H1 (cell line): ENCODE results near the gene CTAGE1. TPM values are rescaled to one million over a fixed set of nuclear protein-coding genes. Genes with fewer than 3 reads are reported as not detected.

Source experiments
- CTCF ChIA-PET: fragments of 300-600 bp; sonication (Branson Sonifier 250); formaldehyde crosslinking; loops from one replicate; lab custom pipeline; 2021; ENCODE audit not compliant: partially characterized antibody; lab: Charles Lee
- POLR2A ChIA-PET: fragments of 300-600 bp; sonication (Branson Sonifier 250); formaldehyde crosslinking; loops from one replicate; lab custom pipeline; 2021; ENCODE audit warnings: inconsistent platforms; ENCODE audit not compliant: partially characterized antibody; lab: Charles Lee
- DNase-seq, 2 experiments: peaks; one replicate each; pipeline versions ENCODE4 v3.0.0 to v3.0.0-alpha.2; 2010 to 2022; ENCODE audit warnings: low spot score in 2 of 2, low read depth in 1 of 2, mixed read lengths in 1 of 2
- FAIRE-seq: peaks from 2 replicates; lab custom pipeline; 2011; peaks lifted over from hg19 to GRCh38; lab: Jason Lieb, UNC
- H2AFZ ChIP-seq: 2 replicates; pipeline ENCODE4 v1.8.1; 2012; ENCODE audit warnings: low read length, inconsistent platforms
- H2AK5ac ChIP-seq: 2 replicates; pipeline ENCODE4 v1.6.1; 2013; ENCODE audit warnings: low read depth, low read length
- H2BK120ac ChIP-seq: replicated peaks from 2 replicates; pipeline ENCODE3; 2013; ENCODE audit warnings: low read depth, low read length, inconsistent platforms
- H2BK12ac ChIP-seq: 2 replicates; pipeline ENCODE4 v1.6.1; 2013; ENCODE audit warnings: low read depth, low read length
- H2BK15ac ChIP-seq: 2 replicates; pipeline ENCODE4 v1.6.1; 2013; ENCODE audit warnings: low read length
- H2BK20ac ChIP-seq: 2 replicates; pipeline ENCODE4 v1.6.1; 2013; ENCODE audit warnings: low read length
- H2BK5ac ChIP-seq: 2 replicates; pipeline ENCODE4 v1.6.1; 2013; ENCODE audit warnings: low read depth, low read length
- H3K14ac ChIP-seq: 2 replicates; pipeline ENCODE4 v1.6.1; 2013; ENCODE audit warnings: inconsistent platforms; ENCODE audit not compliant: insufficient read length
- H3K18ac ChIP-seq: 2 replicates; pipeline ENCODE4 v1.6.1; 2013; ENCODE audit warnings: low read length; ENCODE audit errors: extremely low read depth
- H3K23ac ChIP-seq: 2 replicates; pipeline ENCODE4 v1.6.1; 2013; ENCODE audit warnings: inconsistent platforms; ENCODE audit not compliant: insufficient read length
- H3K23me2 ChIP-seq: 2 replicates; pipeline ENCODE4 v1.6.1; 2013; ENCODE audit warnings: low read depth, low read length
- H3K27ac ChIP-seq: 2 replicates; pipeline ENCODE4 v1.6.1; 2011; ENCODE audit warnings: low read depth, low read length, inconsistent platforms
- H3K27me3 ChIP-seq, 4 experiments: replicated peaks in 1 of 4; 1 replicate in 1 of 4; 2 replicates in 3 of 4; pipeline versions ENCODE4 v1.6.1 to v1.8.1; 2011 to 2013; ENCODE audit warnings: low read length in 3 of 4, mild to moderate bottlenecking in 3 of 4, inconsistent platforms in 2 of 4, mixed read lengths in 2 of 4, moderate library complexity in 1 of 4; ENCODE audit not compliant: control insufficient read depth in 3 of 4, insufficient read depth in 3 of 4; ENCODE audit errors: extremely low read depth in 1 of 4
- H3K36me3 ChIP-seq, 4 experiments: 2 replicates each; pipeline versions ENCODE4 v1.6.1 to v1.8.1; 2011 to 2013; ENCODE audit warnings: mild to moderate bottlenecking in 4 of 4, low read length in 3 of 4, moderate library complexity in 2 of 4, control low read depth in 1 of 4, inconsistent platforms in 1 of 4; ENCODE audit not compliant: insufficient read depth in 4 of 4, control insufficient read depth in 2 of 4
- H3K4ac ChIP-seq: replicated peaks from 2 replicates; pipeline ENCODE3; 2013; ENCODE audit warnings: low read length, low read depth, mixed read lengths, inconsistent platforms; ENCODE audit not compliant: insufficient read length
- H3K4me1 ChIP-seq, 4 experiments: replicated peaks in 1 of 4; 1 replicate in 1 of 4; 2 replicates in 3 of 4; pipeline versions ENCODE4 v1.6.1 to v1.8.1; 2011 to 2013; ENCODE audit warnings: low read length in 3 of 4, inconsistent platforms in 2 of 4, mixed read lengths in 1 of 4; ENCODE audit not compliant: insufficient read depth in 4 of 4, control insufficient read depth in 3 of 4
- H3K4me2 ChIP-seq, 2 experiments: 2 replicates each; pipeline versions ENCODE4 v1.6.1 to v1.8.1; 2011 to 2013; ENCODE audit warnings: low read depth in 2 of 2, low read length in 2 of 2, control low read depth in 1 of 2, inconsistent platforms in 1 of 2, mild to moderate bottlenecking in 1 of 2; ENCODE audit not compliant: insufficient read depth in 1 of 2
- H3K4me3 ChIP-seq, 4 experiments: fragments of 200-600, 300-600 bp in 1 of 4; sonication (generic), shearing (Covaris generic), sonication (Bioruptor Twin) in 1 of 4; 2 replicates each; pipeline versions ENCODE4 v1.5.1 to v1.8.1; 2011 to 2016; ENCODE audit warnings: low read length in 4 of 4, low read depth in 3 of 4, control low read depth in 2 of 4, inconsistent platforms in 2 of 4, mild to moderate bottlenecking in 2 of 4, mixed read lengths in 1 of 4, moderate library complexity in 1 of 4; ENCODE audit not compliant: insufficient read depth in 2 of 4; ENCODE audit errors: extremely low read depth in 1 of 4
- H3K56ac ChIP-seq: replicated peaks from 2 replicates; pipeline ENCODE3; 2013; ENCODE audit warnings: low read depth, mild to moderate bottlenecking, mixed read lengths, low read length, inconsistent platforms; ENCODE audit not compliant: insufficient read length
- H3K79me1 ChIP-seq: 2 replicates; pipeline ENCODE4 v1.6.1; 2013; ENCODE audit warnings: low read depth, low read length, control low read depth
- H3K79me2 ChIP-seq, 2 experiments: 2 replicates each; pipeline versions ENCODE4 v1.6.1 to v1.8.1; 2012 to 2013; ENCODE audit warnings: low read length in 2 of 2, mild to moderate bottlenecking in 2 of 2, inconsistent platforms in 1 of 2; ENCODE audit not compliant: insufficient read depth in 2 of 2, control insufficient read depth in 1 of 2
- H3K9ac ChIP-seq, 4 experiments: replicated peaks in 1 of 4; 1 replicate in 1 of 4; 2 replicates in 3 of 4; pipeline versions ENCODE4 v1.6.1 to v1.8.1; 2011 to 2013; ENCODE audit warnings: low read depth in 3 of 4, low read length in 3 of 4, control low read depth in 2 of 4, mild to moderate bottlenecking in 2 of 4, moderate library complexity in 2 of 4, inconsistent platforms in 1 of 4; ENCODE audit errors: extremely low read depth in 1 of 4
- H3K9me3 ChIP-seq, 2 experiments: 2 replicates each; pipeline versions ENCODE4 v1.6.1 to v1.8.1; 2012 to 2013; ENCODE audit warnings: mild to moderate bottlenecking in 2 of 2, moderate library complexity in 2 of 2, control low read depth in 1 of 2, inconsistent platforms in 1 of 2, low read depth in 1 of 2, low read length in 1 of 2, mixed read lengths in 1 of 2; ENCODE audit not compliant: insufficient read depth in 2 of 2
- H4K20me1 ChIP-seq, 2 experiments: replicated peaks in 1 of 2; 2 replicates each; pipeline versions ENCODE3 to v1.8.1; 2011 to 2013; ENCODE audit warnings: inconsistent platforms in 2 of 2, low read length in 2 of 2, mild to moderate bottlenecking in 1 of 2; ENCODE audit not compliant: insufficient read depth in 2 of 2, control insufficient read depth in 1 of 2
- H4K5ac ChIP-seq: 2 replicates; pipeline ENCODE4 v1.6.1; 2013; ENCODE audit warnings: low read length, low read depth, mixed read lengths, inconsistent platforms; ENCODE audit not compliant: insufficient read length
- H4K8ac ChIP-seq: 2 replicates; pipeline ENCODE4 v1.8.0; 2013; ENCODE audit warnings: mild to moderate bottlenecking, moderate library complexity, low read length, inconsistent platforms; ENCODE audit not compliant: insufficient read depth; ENCODE audit errors: extremely low read depth
- H4K91ac ChIP-seq: replicated peaks from 2 replicates; pipeline ENCODE3; 2013; ENCODE audit warnings: low read length, mixed read lengths, inconsistent platforms; ENCODE audit not compliant: insufficient read length
- ASH2L ChIP-seq: fragments of 200-600, 300-600 bp; sonication (generic); IDR thresholded peaks from one replicate; pipeline ENCODE4 v1.7.1; 2017; ENCODE audit warnings: low read length
- BRCA1 ChIP-seq: IDR thresholded peaks from 2 replicates; pipeline ENCODE4 v1.6.1; 2012; ENCODE audit warnings: low read depth, low read length, improper control_type of control experiment
- CBX5 ChIP-seq: fragments of 300-800, 300-1000 bp; sonication (generic); IDR thresholded peaks from 2 replicates; pipeline ENCODE4 v1.7.1; 2016; ENCODE audit warnings: antibody characterized with exemption, low read length, low read depth
- CHD2 ChIP-seq: IDR thresholded peaks from 2 replicates; pipeline ENCODE4 v1.6.1; 2012; ENCODE audit warnings: low read length, improper control_type of control experiment
- EP300 ChIP-seq, 2 experiments: IDR thresholded peaks; 1 replicate in 1 of 2; 2 replicates in 1 of 2; pipeline ENCODE4 v1.6.1; 2011 to 2012; ENCODE audit warnings: low read depth in 2 of 2, low read length in 2 of 2, mild to moderate bottlenecking in 2 of 2, borderline replicate concordance in 1 of 2, inconsistent platforms in 1 of 2, moderate library complexity in 1 of 2
- FOSL1 ChIP-seq: IDR thresholded peaks from 2 replicates; pipeline ENCODE4 v1.6.1; 2011; ENCODE audit warnings: mild to moderate bottlenecking, low read depth, low read length, moderate library complexity; ENCODE audit not compliant: insufficient read depth
- JUN ChIP-seq: IDR thresholded peaks from 2 replicates; pipeline ENCODE4 v1.6.1; 2011; ENCODE audit warnings: low read depth, mild to moderate bottlenecking, improper control_type of control experiment, low read length
- PHF8 ChIP-seq: fragments of 200-600 bp; sonication (generic); conservative IDR thresholded peaks from 2 replicates; pipeline ENCODE4 v1.7.1; 2012; ENCODE audit warnings: low read depth, mild to moderate bottlenecking, inconsistent platforms, low read length, moderate library complexity
- POLR2AphosphoS5 ChIP-seq: IDR thresholded peaks from 2 replicates; pipeline ENCODE4 v1.6.1; 2011; ENCODE audit warnings: low read depth, low read length
- RAD21 ChIP-seq, 2 experiments: IDR thresholded peaks in 1 of 2; conservative IDR thresholded peaks in 1 of 2; 2 replicates each; pipeline ENCODE4 v1.6.1; 2011; ENCODE audit warnings: low read depth in 2 of 2, low read length in 2 of 2, improper control_type of control experiment in 1 of 2, inconsistent platforms in 1 of 2, mild to moderate bottlenecking in 1 of 2, moderate library complexity in 1 of 2
- RBBP5 ChIP-seq: IDR thresholded peaks from 2 replicates; pipeline ENCODE4 v1.7.1; 2012; ENCODE audit warnings: low read depth, mild to moderate bottlenecking, inconsistent platforms, low read length, moderate library complexity, borderline replicate concordance
- SIN3A ChIP-seq, 2 experiments: IDR thresholded peaks in 1 of 2; conservative IDR thresholded peaks in 1 of 2; 2 replicates each; pipeline ENCODE4 v1.6.1; 2011 to 2012; ENCODE audit warnings: low read length in 2 of 2, improper control_type of control experiment in 1 of 2, low read depth in 1 of 2, mild to moderate bottlenecking in 1 of 2
- WGBS, 2 experiments: shearing (Covaris generic) in 1 of 2; methylation state at CpG; one replicate each; pipeline versions ENCODE4 v1.1.6 to v1.1.7; 2013 to 2015; ENCODE audit warnings: low lambda C conversion rate in 2 of 2, mixed read lengths in 2 of 2, inconsistent platforms in 1 of 2, low coverage in 1 of 2, missing lambda C conversion rate in 1 of 2; ENCODE audit not compliant: insufficient replicate concordance in 2 of 2, insufficient coverage in 1 of 2, insufficient read length in 1 of 2; ENCODE audit errors: extremely low coverage in 1 of 2, missing lambda C conversion rate in 1 of 2; 5-methylcytosine and 5-hydroxymethylcytosine counted together
- polyA plus RNA-seq, 7 experiments: library from polyadenylated mRNA; depleted of rRNA in 3 of 7; stranded (reverse) in 5 of 7; unstranded in 2 of 7; fragments of >200 nt in 5 of 7; fragments of 200-250 nt in 2 of 7; gene quantifications; 1 replicate in 5 of 7; 2 replicates in 1 of 7; 4 replicates in 1 of 7; pipeline versions ENCODE4 v1.2.1 to v1.2.3, GENCODE V29; 2011 to 2013; ENCODE audit warnings: missing spikeins in 2 of 7, mixed read lengths in 2 of 7
- total RNA-seq: library from RNA; stranded (reverse); fragmentation: NEBNext Ultra II Directional; extraction: Animal tissue kit (Norgen Biotek cat#: 25700); gene quantifications from 2 replicates; pipeline ENCODE4 v1.2.1, GENCODE V29; 2021
- TF ChIP-seq, protein P1 (sequence below): IDR thresholded peaks from 2 replicates; pipeline ENCODE4 v1.6.1; 2011; ENCODE audit warnings: low read depth, mild to moderate bottlenecking, low read length; ENCODE audit not compliant: insufficient read depth

CTAGE1 gene
- total and polyA plus RNA-seq, 2 of the 8 experiments (the other 6 are each of a cell fraction or from before 2014, with no cell fraction given): not detected

DNA sequence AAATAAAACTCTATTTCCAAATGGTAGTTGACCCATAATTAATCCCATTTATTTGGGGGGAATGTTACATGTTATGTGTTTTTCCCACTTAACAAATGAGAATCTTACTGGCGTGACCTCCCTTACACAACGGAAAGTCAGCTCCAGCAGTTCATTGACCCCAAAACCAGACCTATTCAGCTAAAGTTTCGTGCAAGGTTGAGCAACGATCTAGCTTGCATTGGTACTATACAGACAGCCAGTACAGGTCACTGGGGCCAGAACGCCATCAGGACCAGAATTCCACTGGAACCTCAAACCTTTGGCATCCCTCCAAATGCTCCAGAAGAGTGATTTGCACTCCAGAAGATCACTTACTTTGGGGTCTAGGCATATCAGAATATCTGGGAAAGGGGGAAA is 6.8 kb upstream of the CTAGE1 start:
- 88% methylated on average over 5 of the region's 5 CpGs; no CpG with 5 or more reads in 1 of the 2 experiments for WGBS, 2 experiments
- Histone ChIP-seq H4K5ac (no peak overlapping the region), H4K91ac (no peak overlapping the region), H3K14ac (no peak overlapping the region), H3K56ac (no peak overlapping the region), H3K18ac (no peak overlapping the region), H2BK5ac (no peak overlapping the region), H3K4me2 (no peak overlapping the region), H2BK20ac (no peak overlapping the region), H3K9me3 (no peaks in the 10 kb centered on the region), H3K4me1 (no peaks in the 10 kb centered on the region), H3K27ac (no peak overlapping the region), H3K23ac (no peak overlapping the region), H3K4me3 (no peak overlapping the region), H4K20me1 (no peaks in the 10 kb centered on the region), H2BK15ac (no peak overlapping the region), H2AFZ (no peak overlapping the region), H3K79me1 (no peaks in the 10 kb centered on the region), H2AK5ac (no peak overlapping the region), H4K8ac (no peak overlapping the region), H3K27me3 (no peaks in the 10 kb centered on the region), H3K36me3 (no peaks in the 10 kb centered on the region), H3K79me2 (no peaks in the 10 kb centered on the region), H2BK12ac (no peak overlapping the region), H3K4ac (no peak overlapping the region), H2BK120ac (no peak overlapping the region), H3K23me2 (no peaks in the 10 kb centered on the region; the same call in 1 of the 2 replicates), H3K9ac (no peak overlapping the region)
- CTCF ChIA-PET: interaction anchor here (3.4 kb wide), 1 partner anchor 11 kb away, joined by 10 read pairs; no protein-coding TSS in a partner anchor
- DNase-seq: no peak
- POLR2A ChIA-PET: no interaction called here
- no peak for FAIRE-seq
- TF ChIP-seq SIN3A (conservative IDR thresholded peaks at IDR 0.05 in 1 of 2, IDR thresholded peaks at IDR 0.05 in 1 of 2; ENCODE audit: low read depth in 1 of 2, low read length in 2 of 2): no peak
- no peak for TF ChIP-seq JUN
- no peak for TF ChIP-seq FOSL1
- no peak for TF ChIP-seq BRCA1
- TF ChIP-seq, protein P1, sequence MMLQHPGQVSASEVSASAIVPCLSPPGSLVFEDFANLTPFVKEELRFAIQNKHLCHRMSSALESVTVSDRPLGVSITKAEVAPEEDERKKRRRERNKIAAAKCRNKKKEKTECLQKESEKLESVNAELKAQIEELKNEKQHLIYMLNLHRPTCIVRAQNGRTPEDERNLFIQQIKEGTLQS: no peak
- TF ChIP-seq EP300 (IDR thresholded peaks at IDR 0.05; ENCODE audit: borderline replicate concordance in 1 of 2, low read depth in 2 of 2, low read length in 2 of 2): no peak
- TF ChIP-seq PHF8: no peak
- no peak for TF ChIP-seq ASH2L
- TF ChIP-seq CBX5: no peak
- no peak for TF ChIP-seq POLR2AphosphoS5
- no peak for TF ChIP-seq CHD2
- TF ChIP-seq RBBP5: no peak
- no peak for TF ChIP-seq RAD21 (IDR thresholded peaks at IDR 0.05 in 1 of 2, conservative IDR thresholded peaks at IDR 0.05 in 1 of 2; ENCODE audit: low read depth in 2 of 2, low read length in 2 of 2)
